Measurements from ENCODE around the gene KRTAP5-10. TPM values are rescaled to one million over a fixed set of nuclear protein-coding genes. Genes with fewer than 3 reads are reported as not detected.
"Not testable (repeated sequence)": the region's sequence is repeated elsewhere in the genome, so short reads cannot be mapped to it uniquely, and the experiment has no call there.

KRTAP5-10 gene
- total RNA-seq, 1 donor from 2014 or later: not detected

DNA sequence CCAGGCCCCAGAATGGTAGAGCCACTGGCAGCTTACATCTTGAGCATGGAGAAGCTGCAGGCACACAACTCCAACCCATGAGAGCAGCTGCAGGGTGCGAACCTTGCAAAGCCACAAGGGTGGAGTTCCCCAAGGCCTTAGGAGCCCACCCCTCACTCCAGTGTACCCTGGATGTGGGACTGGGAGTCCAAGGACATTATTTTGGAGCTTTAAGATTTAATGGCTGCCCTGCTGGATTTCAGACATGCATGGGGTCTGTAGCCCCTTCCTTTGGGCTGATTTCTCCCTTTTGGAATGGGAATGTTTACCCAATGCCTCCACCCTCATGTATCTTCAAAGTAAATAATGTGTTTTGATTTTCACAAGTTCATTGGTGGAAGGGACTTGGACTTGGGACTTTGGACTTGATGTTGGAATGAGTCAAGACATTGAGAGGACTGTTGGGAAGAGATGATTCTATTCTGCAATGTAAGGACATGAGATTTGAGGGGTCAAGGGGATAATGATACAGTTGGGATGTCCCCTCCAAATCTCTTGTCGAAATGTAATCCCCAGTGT lies 39.3 kb upstream of the KRTAP5-10 start:
- H3K36me3 Mint-ChIP-seq (ENCODE audit: unreplicated experiment): peaks cover 10% of the 10 kb centered on the region
- no peak for TF ChIP-seq CTCF (IDR thresholded peaks at IDR 0.05; ENCODE audit: partially characterized antibody, unreplicated experiment)
- peaks cover 10% of the 10 kb centered on the region for H3K9me3 Mint-ChIP-seq (ENCODE audit: unreplicated experiment)
- DNase-seq: no peak
- no peak overlapping the region for H3K4me3 Mint-ChIP-seq (ENCODE audit: unreplicated experiment)
- no peaks in the 10 kb centered on the region for H3K27me3 Mint-ChIP-seq (ENCODE audit: unreplicated experiment)
- H3K4me1 Mint-ChIP-seq (ENCODE audit: low read depth, unreplicated experiment): peaks cover 2% of the 10 kb centered on the region
- H3K27ac Mint-ChIP-seq (ENCODE audit: unreplicated experiment): no peak overlapping the region

DNA sequence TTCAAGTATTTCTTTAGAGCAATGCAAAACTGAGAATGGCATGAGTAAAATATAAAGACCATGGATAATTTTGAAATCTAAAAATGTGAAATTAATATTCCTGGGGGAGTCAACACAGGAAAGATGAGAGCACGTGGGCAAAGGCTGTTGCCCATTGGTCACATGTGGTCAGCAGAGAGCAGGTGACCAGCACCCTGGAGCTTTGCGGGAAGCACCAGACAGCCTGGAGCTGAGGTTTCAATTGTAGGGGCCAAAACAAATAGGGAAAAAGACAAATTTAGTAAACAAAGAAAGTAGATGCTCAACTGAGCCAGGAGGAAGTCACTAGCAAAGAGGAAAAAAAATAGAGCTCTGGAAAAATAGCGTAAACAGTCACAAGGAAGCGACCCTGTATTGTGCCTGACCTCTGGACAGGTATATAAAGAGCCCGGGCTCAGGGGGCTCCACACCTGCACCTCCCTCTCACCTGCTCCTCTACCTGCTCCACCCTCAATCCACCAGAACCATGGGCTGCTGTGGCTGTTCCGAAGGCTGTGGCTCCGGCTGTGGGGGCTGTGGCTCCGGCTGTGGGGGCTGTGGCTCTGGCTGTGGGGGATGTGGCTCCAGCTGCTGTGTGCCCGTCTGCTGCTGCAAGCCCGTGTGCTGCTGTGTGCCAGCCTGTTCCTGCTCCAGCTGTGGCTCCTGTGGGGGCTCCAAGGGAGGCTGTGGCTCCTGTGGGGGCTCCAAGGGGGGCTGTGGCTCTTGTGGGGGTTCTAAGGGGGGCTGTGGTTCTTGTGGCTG lies 38.4 kb upstream of the KRTAP5-10 start, which contains the start of gene KRTAP5-7:
Gene KRTAP5-7, plus strand, starts transcription at position 472 of the 780 bp plus-strand sequence. Its CDS starts 34 bp downstream, at position 506.
- not testable (repeated sequence) for H3K4me1 Mint-ChIP-seq (ENCODE audit: low read depth, unreplicated experiment); H3K27ac Mint-ChIP-seq (ENCODE audit: unreplicated experiment); H3K4me3 Mint-ChIP-seq (ENCODE audit: unreplicated experiment); H3K27me3 Mint-ChIP-seq (ENCODE audit: unreplicated experiment); DNase-seq
- H3K9me3 Mint-ChIP-seq (ENCODE audit: unreplicated experiment): peaks cover 10% of the 10 kb centered on the region
- peaks cover 10% of the 10 kb centered on the region for H3K36me3 Mint-ChIP-seq (ENCODE audit: unreplicated experiment)

DNA sequence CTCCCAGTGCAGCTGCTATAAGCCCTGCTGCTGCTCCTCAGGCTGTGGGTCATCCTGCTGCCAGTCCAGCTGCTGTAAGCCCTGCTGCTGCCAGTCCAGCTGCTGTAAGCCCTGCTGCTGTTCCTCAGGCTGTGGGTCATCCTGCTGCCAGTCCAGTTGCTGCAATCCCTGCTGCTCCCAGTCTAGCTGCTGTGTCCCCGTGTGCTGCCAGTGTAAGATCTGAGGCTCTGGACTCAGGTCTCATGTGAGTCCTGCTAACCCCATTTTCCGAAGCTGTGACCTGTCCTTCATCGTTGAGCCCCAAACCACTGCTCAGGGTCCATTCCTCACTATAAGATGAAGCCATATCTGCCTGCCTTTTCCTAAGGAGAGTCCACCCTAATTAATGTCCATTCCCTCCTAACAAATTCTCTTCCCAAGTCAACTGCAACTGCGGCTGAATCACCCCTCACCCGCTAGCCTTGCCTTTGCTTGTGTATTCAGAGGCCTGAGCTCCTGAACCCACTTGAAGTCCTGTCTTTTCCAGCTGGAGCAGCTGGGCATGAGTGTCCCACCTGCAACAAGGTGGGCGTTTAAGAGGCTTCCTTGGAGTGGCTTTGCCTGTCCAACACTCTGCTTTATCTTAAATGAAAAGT lies 37.7 kb upstream of the KRTAP5-10 start:
- no peak overlapping the region for H3K4me3 Mint-ChIP-seq (ENCODE audit: unreplicated experiment)
- H3K4me1 Mint-ChIP-seq (ENCODE audit: low read depth, unreplicated experiment): peaks cover 2% of the 10 kb centered on the region
- no peak overlapping the region for H3K27ac Mint-ChIP-seq (ENCODE audit: unreplicated experiment)

DNA sequence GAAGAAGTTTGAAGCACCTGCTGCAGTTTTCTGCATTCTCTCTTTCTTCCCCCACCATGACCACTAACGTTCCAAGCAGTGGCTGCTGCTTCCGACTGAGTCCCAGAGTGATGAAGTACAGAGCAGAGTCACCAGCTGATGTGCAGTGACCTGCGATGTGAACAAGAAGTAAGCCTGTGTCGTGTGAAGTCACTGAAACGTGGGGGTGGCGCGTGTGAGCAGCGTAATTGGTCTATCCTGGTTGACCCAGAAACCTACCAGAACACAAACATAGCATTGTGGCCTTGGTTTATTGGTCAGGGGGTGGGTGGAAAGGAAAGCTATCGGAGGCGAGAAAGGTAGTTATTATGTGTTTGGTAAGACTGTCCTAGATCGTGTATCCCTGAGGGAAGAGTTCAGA lies 34.8 kb upstream of the KRTAP5-10 start:
- no peak for DNase-seq
- TF ChIP-seq CTCF (IDR thresholded peaks at IDR 0.05; ENCODE audit: partially characterized antibody, unreplicated experiment): no peak
- no peak overlapping the region for H3K4me3 Mint-ChIP-seq (ENCODE audit: unreplicated experiment)
- no peaks in the 10 kb centered on the region for H3K4me1 Mint-ChIP-seq (ENCODE audit: low read depth, unreplicated experiment)
- H3K36me3 Mint-ChIP-seq (ENCODE audit: unreplicated experiment): peaks cover 10% of the 10 kb centered on the region
- no peaks in the 10 kb centered on the region for H3K27me3 Mint-ChIP-seq (ENCODE audit: unreplicated experiment)
- no peak overlapping the region for H3K27ac Mint-ChIP-seq (ENCODE audit: unreplicated experiment)
- H3K9me3 Mint-ChIP-seq (ENCODE audit: unreplicated experiment): peaks cover 6% of the 10 kb centered on the region

More for the DNA sequence above, 37.7 kb upstream of the KRTAP5-10 start:
- peaks cover 14% of the 10 kb centered on the region for H3K36me3 Mint-ChIP-seq (ENCODE audit: unreplicated experiment)
- TF ChIP-seq CTCF (IDR thresholded peaks at IDR 0.05; ENCODE audit: partially characterized antibody, unreplicated experiment): no peak
- H3K27me3 Mint-ChIP-seq (ENCODE audit: unreplicated experiment): no peaks in the 10 kb centered on the region
- DNase-seq: no peak
- H3K9me3 Mint-ChIP-seq (ENCODE audit: unreplicated experiment): peaks cover 10% of the 10 kb centered on the region

DNA sequence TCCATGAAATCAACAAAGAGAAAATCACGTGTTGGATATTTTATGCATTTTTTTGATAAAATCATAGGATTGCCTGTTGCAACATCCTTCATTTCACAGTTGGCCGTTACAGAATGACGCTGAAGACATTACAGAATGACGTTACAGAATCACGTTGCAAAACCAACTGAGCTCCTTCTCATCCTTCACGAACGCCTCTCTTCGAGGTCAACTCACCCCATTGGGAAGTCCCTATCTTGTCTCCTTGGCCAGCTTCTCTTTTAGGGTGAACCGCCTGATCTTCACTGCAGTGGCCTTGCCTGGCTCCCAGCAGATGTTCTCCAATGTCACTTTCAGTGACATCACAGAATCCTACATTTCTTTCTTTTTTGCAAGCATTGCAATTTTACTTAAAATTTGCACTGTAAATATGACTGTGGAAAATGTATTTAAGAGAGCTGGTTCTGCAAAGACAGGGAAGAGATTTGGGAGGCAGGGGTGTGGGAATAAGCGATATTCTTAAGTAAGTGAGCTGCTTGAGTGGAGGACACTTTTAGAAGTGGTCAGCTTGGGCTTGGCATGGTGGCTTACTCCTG lies 33.2 kb upstream of the KRTAP5-10 start:
- Mint-ChIP-seq H3K36me3 (ENCODE audit: unreplicated experiment) (peaks cover 10% of the 10 kb centered on the region), H3K27me3 (ENCODE audit: unreplicated experiment) (no peaks in the 10 kb centered on the region), H3K4me1 (ENCODE audit: low read depth, unreplicated experiment) (no peaks in the 10 kb centered on the region), H3K4me3 (ENCODE audit: unreplicated experiment) (no peak overlapping the region), H3K27ac (ENCODE audit: unreplicated experiment) (no peak overlapping the region), H3K9me3 (ENCODE audit: unreplicated experiment) (peaks cover 5% of the 10 kb centered on the region)
- no peak for DNase-seq
- TF ChIP-seq CTCF (IDR thresholded peaks at IDR 0.05; ENCODE audit: partially characterized antibody, unreplicated experiment): no peak

GRCh38 chr11:71534711-71535608 lies 30.4 kb upstream of the KRTAP5-10 start:
- not testable (repeated sequence) for H3K27ac Mint-ChIP-seq (ENCODE audit: unreplicated experiment); H3K9me3 Mint-ChIP-seq (ENCODE audit: unreplicated experiment); H3K4me1 Mint-ChIP-seq (ENCODE audit: low read depth, unreplicated experiment); H3K27me3 Mint-ChIP-seq (ENCODE audit: unreplicated experiment); DNase-seq; H3K4me3 Mint-ChIP-seq (ENCODE audit: unreplicated experiment)
- peaks cover 10% of the 10 kb centered on the region for H3K36me3 Mint-ChIP-seq (ENCODE audit: unreplicated experiment)

Measured in glutamatergic neuron (in vitro differentiated cells).